Jurkat, Clone E6-1 (cell line): ENCODE data around the gene BST2. TPM values are rescaled to one million over a fixed set of nuclear protein-coding genes. Genes with fewer than 3 reads are reported as not detected.

Experiments
- DNase-seq: peaks from one replicate; pipeline ENCODE4 v3.0.0-alpha.2; 2011; ENCODE audit warnings: low read depth, low spot score
- H3K4me3 ChIP-seq: 2 replicates; pipeline ENCODE4 v1.5.1; 2011; ENCODE audit warnings: mild to moderate bottlenecking, low read length, control low read depth, moderate library complexity
- polyA plus RNA-seq: library from polyadenylated mRNA; unstranded; fragments of >200 nt; gene quantifications from one replicate; pipeline ENCODE4 v1.2.1, GENCODE V29; 2012; ENCODE audit warnings: missing spikeins; ENCODE audit not compliant: insufficient read length, insufficient read depth

The BST2 gene
- polyA plus RNA-seq: not detected

GRCh38 chr19:17405250-17406045 lies at the start of gene BST2:
BST2 (minus strand) TSS chr19:17405630; CDS start chr19:17405575, 55 bp downstream.
- H3K4me3 ChIP-seq: peak within 1 kb of the TSS; percentile 63
- DNase-seq: peak; percentile 81

- H3K4me3 ChIP-seq: no peak overlapping the region
- no peak for DNase-seq
These were observed 49.2 kb upstream of the BST2 start for GRCh38 chr19:17454576-17455071.

- DNase-seq: no peak
- no peak overlapping the region for H3K4me3 ChIP-seq
These were observed 46.4 kb upstream of the BST2 start for GRCh38 chr19:17451820-17452219.

- peak; percentile 11 for DNase-seq
- H3K4me3 ChIP-seq: no peak overlapping the region
These were observed 45.0 kb upstream of the BST2 start for GRCh38 chr19:17450264-17451075.

GRCh38 chr19:17448131-17448967 lies 42.9 kb upstream of the BST2 start, which contains the start of gene TMEM221:
TMEM221 (minus strand) TSS chr19:17448668; CDS start chr19:17448462, 206 bp downstream.
- no peak for DNase-seq

GRCh38 chr19:17447704-17448130 lies 42.3 kb upstream of the BST2 start:
- DNase-seq: no peak
- no peak overlapping the region for H3K4me3 ChIP-seq

More at GRCh38 chr19:17448131-17448967, 42.9 kb upstream of the BST2 start, which contains the start of gene TMEM221:
- H3K4me3 ChIP-seq: no peak within 1 kb of the TSS

- no peak for DNase-seq
- H3K4me3 ChIP-seq: no peak overlapping the region
These were observed 40.2 kb upstream of the BST2 start for GRCh38 chr19:17445526-17446165.

- peak; percentile 61 for DNase-seq
- H3K4me3 ChIP-seq: no peak overlapping the region
These were observed 36.0 kb upstream of the BST2 start for GRCh38 chr19:17441241-17442021.

GRCh38 chr19:17436874-17437267 lies 31.4 kb upstream of the BST2 start:
- no peak for DNase-seq
- no peak overlapping the region for H3K4me3 ChIP-seq

- DNase-seq: no peak
- H3K4me3 ChIP-seq: no peak overlapping the region
These were observed 30.9 kb upstream of the BST2 start for GRCh38 chr19:17436094-17436873.

GRCh38 chr19:17435218-17435617 lies 29.8 kb upstream of the BST2 start:
- no peak overlapping the region for H3K4me3 ChIP-seq
- DNase-seq: no peak

- H3K4me3 ChIP-seq: no peak overlapping the region
- no peak for DNase-seq
These were observed 26.0 kb upstream of the BST2 start for GRCh38 chr19:17431417-17431816.

- H3K4me3 ChIP-seq: no peak overlapping the region
- no peak for DNase-seq
These were observed 24.2 kb upstream of the BST2 start for GRCh38 chr19:17429641-17430113.

GRCh38 chr19:17424743-17425365 lies 19.4 kb upstream of the BST2 start:
- H3K4me3 ChIP-seq: no peak overlapping the region
- DNase-seq: peak; percentile 37

- no peak for DNase-seq
- no peak overlapping the region for H3K4me3 ChIP-seq
These were observed 18.2 kb upstream of the BST2 start for GRCh38 chr19:17423429-17424208.

GRCh38 chr19:17421942-17422341 lies 16.5 kb upstream of the BST2 start:
- DNase-seq: no peak
- no peak overlapping the region for H3K4me3 ChIP-seq
